ENCODE data around the gene BANK1. TPM values are rescaled to one million over a fixed set of nuclear protein-coding genes. Genes with fewer than 3 reads are reported as not detected.

The BANK1 gene
- polyA plus RNA-seq, 3 donors from 2014 or later: 1.3 to 3.7 (median 1.4) TPM

DNA sequence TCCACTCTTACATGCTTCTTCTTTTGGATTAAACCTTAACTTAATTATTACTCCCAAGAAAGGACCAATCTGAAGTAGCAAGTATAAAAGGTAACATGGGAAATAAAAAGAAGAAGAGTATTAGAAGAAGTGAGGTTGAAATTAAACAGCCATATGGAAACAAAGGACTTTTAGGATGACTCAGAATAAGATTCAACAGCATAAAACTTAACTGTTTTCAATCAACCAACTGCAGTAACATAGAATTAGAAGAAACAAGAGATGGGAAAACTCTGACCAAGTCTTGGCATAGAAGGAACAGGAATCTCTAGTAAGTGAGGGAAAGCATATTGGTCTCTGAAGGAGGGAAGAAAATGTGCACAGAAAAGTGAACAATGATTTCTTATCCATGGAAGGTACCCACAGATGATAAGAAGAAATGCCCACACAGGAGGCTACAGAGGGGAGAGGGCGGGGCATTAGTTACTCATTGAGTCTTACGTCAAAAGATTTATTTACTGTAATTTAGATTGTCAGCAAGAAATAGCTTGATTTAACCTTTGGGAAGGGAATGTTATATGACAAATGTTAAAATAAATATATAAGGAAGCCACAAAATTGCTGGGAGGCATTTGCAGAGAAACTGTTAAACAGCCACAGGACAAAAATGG lies 177.3 kb downstream of the BANK1 start:
- Mint-ChIP-seq H3K27me3 (ENCODE audit: low read depth in 3 of 3) (peaks cover 0 to 3% (median 2%) of the 10 kb centered on the region in 3 donors), H3K27ac (no peak overlapping the region), H3K4me3 (no peak overlapping the region), H3K36me3 (no peaks in the 10 kb centered on the region), H3K9me3 (no peaks in the 10 kb centered on the region), H3K4me1 (peaks cover 6 to 7% of the 10 kb centered on the region in 2 donors)
- DNase-seq: no peak

DNA sequence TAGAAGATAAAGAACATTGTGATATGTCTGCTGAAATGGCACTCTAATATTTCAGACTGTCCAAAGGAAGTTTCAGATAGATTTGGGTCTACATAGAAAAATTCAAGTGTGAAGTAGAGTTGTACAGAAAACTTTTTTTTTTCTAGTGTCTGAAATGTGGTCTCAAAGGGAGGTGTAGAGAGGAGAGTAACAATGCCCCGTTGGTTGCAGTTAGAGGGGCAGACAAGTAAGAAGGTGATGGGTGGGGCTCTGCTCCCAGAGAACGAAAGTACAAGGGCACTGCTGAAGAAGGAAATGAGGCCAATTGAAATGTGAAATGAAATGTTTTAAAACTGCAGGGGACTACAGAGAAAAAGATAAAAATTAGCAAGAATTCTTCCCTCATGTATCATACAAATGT lies 177.8 kb downstream of the BANK1 start:
- Mint-ChIP-seq H3K4me1 (peaks cover 6 to 9% of the 10 kb centered on the region in 2 donors), H3K4me3 (no peak overlapping the region), H3K36me3 (no peaks in the 10 kb centered on the region), H3K27me3 (ENCODE audit: low read depth in 3 of 3) (peaks cover 0 to 3% (median 2%) of the 10 kb centered on the region in 3 donors), H3K27ac (no peak overlapping the region), H3K9me3 (no peaks in the 10 kb centered on the region)
- no peak for DNase-seq

DNA sequence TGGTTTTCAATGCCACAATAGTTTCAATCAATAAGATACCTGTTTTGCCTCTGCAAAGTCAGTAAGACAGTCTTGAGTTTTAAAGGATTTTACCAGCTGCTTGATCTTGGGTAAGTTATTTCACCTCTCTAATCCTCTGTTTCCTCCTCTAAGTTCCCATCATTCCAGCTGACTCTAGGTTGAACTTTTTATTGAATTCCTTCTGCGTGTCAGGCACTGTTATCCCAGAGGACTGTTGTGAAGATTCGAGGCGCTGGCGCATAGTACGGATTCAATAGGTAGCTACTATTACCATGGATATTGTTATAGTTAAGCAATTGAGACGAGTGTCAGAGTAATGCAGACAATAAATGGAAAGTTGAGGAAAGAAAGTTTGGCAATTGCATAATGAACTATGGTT lies 179.4 kb downstream of the BANK1 start:
- DNase-seq: no peak

DNA sequence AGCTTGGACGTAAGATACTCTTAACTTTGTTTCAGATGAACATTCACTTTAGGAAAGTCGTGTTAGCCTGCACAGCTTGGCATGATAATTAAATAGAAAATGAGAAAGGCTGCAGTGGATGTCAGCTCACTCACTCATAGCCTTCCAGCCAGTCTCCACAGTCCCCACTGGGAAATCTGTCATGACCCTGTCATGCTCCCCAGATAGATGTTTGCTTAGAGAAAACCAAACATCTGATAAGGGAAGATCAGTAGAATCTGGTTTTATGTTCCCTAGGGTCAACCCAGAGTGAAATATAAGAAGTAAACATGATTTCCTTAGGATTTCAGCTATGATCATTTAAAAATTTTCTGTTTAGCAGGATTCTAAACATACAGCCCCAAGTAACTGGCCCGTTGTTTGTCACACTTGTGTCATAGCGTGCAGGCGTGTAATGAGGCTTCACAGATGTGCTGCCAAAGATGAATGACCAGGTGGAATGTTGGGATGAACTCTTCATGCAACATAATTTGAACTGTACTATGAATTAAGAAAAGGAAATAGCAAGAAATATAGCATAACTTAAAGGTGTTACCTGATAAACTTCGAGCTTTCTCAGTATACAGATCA lies 180.1 kb downstream of the BANK1 start:
- H3K27me3 Mint-ChIP-seq (ENCODE audit: low read depth in 3 of 3): peaks cover 0 to 3% (median 2%) of the 10 kb centered on the region in 3 donors
- DNase-seq: no peak
- no peaks in the 10 kb centered on the region for H3K36me3 Mint-ChIP-seq
- no peak overlapping the region for H3K27ac Mint-ChIP-seq
- H3K4me1 Mint-ChIP-seq: peaks cover 6 to 9% of the 10 kb centered on the region in 2 donors
- H3K4me3 Mint-ChIP-seq: no peak overlapping the region
- no peaks in the 10 kb centered on the region for H3K9me3 Mint-ChIP-seq

More for the DNA sequence above, 179.4 kb downstream of the BANK1 start:
- Mint-ChIP-seq H3K36me3 (no peaks in the 10 kb centered on the region), H3K4me3 (no peak overlapping the region), H3K4me1 (peaks cover 6 to 9% of the 10 kb centered on the region in 2 donors), H3K27ac (no peak overlapping the region), H3K9me3 (no peaks in the 10 kb centered on the region), H3K27me3 (ENCODE audit: low read depth in 3 of 3) (peaks cover 0 to 3% (median 2%) of the 10 kb centered on the region in 3 donors)

DNA sequence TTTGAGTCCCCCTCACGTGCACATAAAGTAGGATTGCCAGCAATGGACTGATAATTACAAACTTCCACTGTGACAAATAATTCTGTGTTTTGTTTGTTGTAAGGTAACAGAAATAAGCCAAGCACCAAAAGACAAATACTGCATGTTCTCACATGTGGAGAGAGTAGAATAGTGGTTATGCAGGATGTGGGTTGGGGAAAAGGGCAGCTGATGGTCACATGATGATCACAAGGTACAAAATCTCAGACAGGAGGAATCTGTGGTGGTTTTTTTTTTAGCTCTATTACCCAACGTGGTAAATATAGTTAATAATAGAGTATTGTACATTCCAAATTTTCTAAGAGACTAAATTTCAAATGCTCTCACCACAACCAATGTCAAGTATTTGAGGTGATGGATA lies 182.3 kb downstream of the BANK1 start:
- Mint-ChIP-seq H3K9me3 (no peaks in the 10 kb centered on the region), H3K36me3 (no peaks in the 10 kb centered on the region), H3K27me3 (ENCODE audit: low read depth in 3 of 3) (peaks cover 0 to 3% (median 2%) of the 10 kb centered on the region in 3 donors), H3K4me1 (peaks cover 6 to 9% of the 10 kb centered on the region in 2 donors), H3K27ac (no peak overlapping the region), H3K4me3 (no peak overlapping the region)
- no peak for DNase-seq

DNA sequence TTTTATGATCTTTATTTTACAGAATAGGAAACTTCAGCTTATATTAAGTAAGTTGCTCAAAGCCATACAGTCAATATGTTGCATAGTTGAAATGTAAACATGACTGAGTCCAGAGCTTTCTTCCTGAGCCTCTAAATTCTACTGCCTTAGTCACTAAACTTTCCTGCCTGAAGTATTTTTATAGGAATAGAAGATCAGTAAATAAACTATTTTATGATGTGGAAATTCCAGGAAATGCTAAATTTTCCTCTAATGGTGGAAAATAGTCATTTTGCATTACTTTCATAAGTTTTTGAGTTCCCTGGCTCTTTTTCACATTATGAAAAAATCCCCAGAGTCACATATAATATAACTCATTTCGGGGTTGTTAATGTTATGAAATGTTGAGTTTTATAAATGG lies 182.8 kb downstream of the BANK1 start:
- Mint-ChIP-seq H3K27ac (no peak overlapping the region), H3K9me3 (no peaks in the 10 kb centered on the region), H3K4me3 (no peak overlapping the region), H3K36me3 (no peaks in the 10 kb centered on the region), H3K27me3 (ENCODE audit: low read depth in 3 of 3) (peaks cover 0 to 3% (median 1%) of the 10 kb centered on the region in 3 donors), H3K4me1 (peaks cover 6 to 9% of the 10 kb centered on the region in 2 donors)
- DNase-seq: no peak

DNA sequence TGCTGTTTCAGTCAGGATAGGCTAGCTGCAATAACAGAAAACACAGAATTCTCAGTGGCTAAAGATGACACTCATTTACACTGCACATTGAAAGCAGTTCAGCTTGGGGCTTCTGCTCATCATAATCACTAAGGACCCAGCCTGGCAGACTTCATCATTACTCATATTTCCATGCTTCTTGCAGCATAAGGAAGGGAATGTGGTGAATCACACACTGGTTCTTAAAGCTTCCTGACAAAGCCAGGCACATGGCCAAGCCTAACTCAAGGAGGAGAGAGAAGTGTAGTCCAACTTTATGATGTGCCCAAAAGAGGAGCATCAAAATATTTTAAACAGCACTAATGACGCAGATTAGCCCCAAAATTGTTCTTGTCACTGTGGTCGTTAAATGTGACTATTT lies 186.5 kb downstream of the BANK1 start:
- Mint-ChIP-seq H3K27ac (no peak overlapping the region), H3K4me1 (peaks cover 6 to 9% of the 10 kb centered on the region in 2 donors)
- DNase-seq: no peak

DNA sequence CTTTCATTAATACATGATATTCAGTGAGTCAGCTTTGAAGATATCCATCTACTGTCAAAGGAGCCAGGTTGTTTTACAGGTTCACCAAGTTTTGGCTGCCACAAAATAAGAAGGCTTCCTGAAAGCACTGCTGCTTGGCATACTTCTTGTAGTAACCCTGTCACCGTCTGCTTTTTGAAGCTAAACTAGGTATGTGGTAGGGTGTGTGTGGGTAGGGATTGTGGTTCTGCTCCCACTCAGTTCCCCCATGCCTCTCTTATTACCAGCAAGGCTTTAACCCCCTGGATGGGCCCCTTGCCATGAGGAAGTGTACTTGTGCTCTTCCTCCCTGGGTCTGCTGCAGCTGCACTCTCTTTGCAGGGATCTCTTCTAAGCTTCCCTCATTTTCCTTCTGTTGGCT lies 191.2 kb downstream of the BANK1 start:
- Mint-ChIP-seq H3K27ac (no peak overlapping the region), H3K36me3 (no peaks in the 10 kb centered on the region), H3K27me3 (ENCODE audit: low read depth in 3 of 3) (no peaks in the 10 kb centered on the region), H3K4me3 (no peak overlapping the region), H3K4me1 (no peaks in the 10 kb centered on the region), H3K9me3 (peaks cover 0 to 3% (median 0%) of the 10 kb centered on the region in 6 donors)
- DNase-seq: no peak

More for the DNA sequence above, 186.5 kb downstream of the BANK1 start:
- H3K9me3 Mint-ChIP-seq: no peaks in the 10 kb centered on the region
- no peak overlapping the region for H3K4me3 Mint-ChIP-seq
- no peaks in the 10 kb centered on the region for H3K36me3 Mint-ChIP-seq
- H3K27me3 Mint-ChIP-seq (ENCODE audit: low read depth in 3 of 3): peaks cover 0 to 3% (median 0%) of the 10 kb centered on the region in 3 donors

DNA sequence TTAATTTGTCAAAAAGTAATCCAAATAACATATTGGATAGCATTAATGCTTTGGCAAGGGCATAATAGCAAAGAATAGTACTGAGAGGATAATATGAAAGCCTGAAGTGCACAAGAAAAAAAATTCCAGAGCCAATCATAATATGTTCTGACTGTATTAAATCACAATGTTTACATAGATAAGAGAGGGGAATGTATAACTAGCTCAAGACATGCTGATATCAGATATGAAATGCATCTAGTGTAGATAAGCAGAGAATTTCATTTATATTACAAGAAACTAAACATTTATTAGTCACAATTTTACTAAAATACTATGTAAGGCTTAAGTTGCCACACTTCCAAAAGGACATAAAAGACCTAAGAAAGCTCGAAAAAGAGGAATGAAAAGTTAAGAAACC lies 193.3 kb downstream of the BANK1 start:
- Mint-ChIP-seq H3K4me1 (no peaks in the 10 kb centered on the region), H3K27ac (no peak overlapping the region), H3K9me3 (peaks cover 0 to 3% (median 0%) of the 10 kb centered on the region in 6 donors), H3K36me3 (no peaks in the 10 kb centered on the region), H3K27me3 (ENCODE audit: low read depth in 3 of 3) (no peaks in the 10 kb centered on the region), H3K4me3 (no peak overlapping the region)
- no peak for DNase-seq

DNA sequence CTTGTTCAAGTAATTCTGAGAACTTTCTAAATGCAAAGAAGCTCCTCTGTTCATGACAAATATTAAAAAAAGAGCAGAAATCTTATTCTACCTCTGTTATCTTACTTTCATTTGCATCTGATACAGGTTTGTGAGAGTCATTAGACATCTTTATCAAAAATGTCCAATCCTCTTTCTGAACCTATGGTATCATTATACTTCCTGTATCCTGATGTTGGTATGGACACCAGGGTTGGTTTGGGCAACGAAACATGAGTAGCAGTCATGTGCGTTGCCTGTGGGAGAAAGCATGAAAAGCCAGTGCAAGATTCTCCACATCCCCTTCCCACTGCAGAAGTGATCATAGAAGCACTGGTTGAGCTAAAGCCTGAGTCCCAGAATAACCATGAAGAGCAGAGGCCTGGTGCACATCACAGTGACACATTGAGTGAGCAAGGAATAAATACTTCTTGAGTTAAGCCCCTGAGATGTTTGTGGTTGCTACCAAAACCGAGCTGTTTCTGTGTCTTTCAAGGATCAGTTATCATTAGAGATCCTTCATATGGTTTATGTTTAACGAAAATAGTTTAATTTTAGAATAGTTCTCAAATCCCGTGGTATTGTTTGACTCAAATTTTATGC lies 197.2 kb downstream of the BANK1 start:
- Mint-ChIP-seq H3K27me3 (ENCODE audit: low read depth in 3 of 3) (peaks cover 0 to 3% (median 0%) of the 10 kb centered on the region in 3 donors), H3K4me3 (no peak overlapping the region), H3K9me3 (peaks cover 0 to 3% (median 0%) of the 10 kb centered on the region in 6 donors), H3K36me3 (no peaks in the 10 kb centered on the region), H3K27ac (no peak overlapping the region), H3K4me1 (no peaks in the 10 kb centered on the region)
- no peak for DNase-seq

DNA sequence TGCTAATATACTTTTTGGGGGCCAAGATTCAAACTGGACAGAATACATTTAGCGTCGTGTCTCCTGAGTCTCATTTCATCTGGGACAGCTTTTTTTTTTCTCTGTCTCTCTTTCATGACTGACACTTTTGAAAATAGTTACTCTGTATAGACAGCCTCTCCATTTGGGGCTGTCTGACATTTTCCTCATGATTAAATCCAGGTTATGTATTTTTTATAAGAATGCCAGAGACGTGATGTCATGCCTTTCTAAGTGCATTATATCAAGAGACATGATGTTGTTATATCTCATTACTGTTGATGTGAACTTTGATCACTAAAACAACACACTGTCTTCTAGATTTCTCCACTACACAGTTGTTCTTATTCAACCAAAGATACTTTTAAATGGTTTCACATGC lies 199.0 kb downstream of the BANK1 start:
- H3K27ac Mint-ChIP-seq: no peak overlapping the region
- no peak overlapping the region for H3K4me3 Mint-ChIP-seq
- no peaks in the 10 kb centered on the region for H3K36me3 Mint-ChIP-seq
- H3K4me1 Mint-ChIP-seq: no peaks in the 10 kb centered on the region
- H3K9me3 Mint-ChIP-seq: no peaks in the 10 kb centered on the region
- no peak for DNase-seq
- peaks cover 0 to 3% (median 3%) of the 10 kb centered on the region in 3 donors for H3K27me3 Mint-ChIP-seq (ENCODE audit: low read depth in 3 of 3)

DNA sequence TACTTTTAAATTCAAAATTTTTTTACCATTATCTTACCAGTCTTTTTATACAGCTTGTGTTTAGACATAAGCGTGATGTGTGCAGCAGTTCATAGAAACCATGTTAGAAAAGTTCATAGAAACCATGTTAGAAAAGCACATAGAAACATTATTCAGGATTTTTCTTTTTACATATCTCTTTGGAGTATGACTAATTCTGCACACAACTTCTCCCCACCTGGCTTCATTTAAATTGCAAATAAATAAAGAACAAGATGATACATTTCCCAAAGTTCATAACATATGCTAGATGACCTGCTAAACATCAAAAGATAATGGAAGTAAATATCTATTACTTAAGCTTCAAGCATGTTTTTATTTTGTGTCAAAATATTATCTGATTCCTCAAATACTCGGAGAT lies 201.9 kb downstream of the BANK1 start:
- Mint-ChIP-seq H3K4me1 (no peaks in the 10 kb centered on the region), H3K36me3 (no peaks in the 10 kb centered on the region), H3K27ac (no peak overlapping the region), H3K9me3 (peaks cover 0 to 1% (median 0%) of the 10 kb centered on the region in 6 donors), H3K4me3 (no peak overlapping the region), H3K27me3 (ENCODE audit: low read depth in 3 of 3) (peaks cover 3 to 4% (median 3%) of the 10 kb centered on the region in 3 donors)
- DNase-seq: no peak

DNA sequence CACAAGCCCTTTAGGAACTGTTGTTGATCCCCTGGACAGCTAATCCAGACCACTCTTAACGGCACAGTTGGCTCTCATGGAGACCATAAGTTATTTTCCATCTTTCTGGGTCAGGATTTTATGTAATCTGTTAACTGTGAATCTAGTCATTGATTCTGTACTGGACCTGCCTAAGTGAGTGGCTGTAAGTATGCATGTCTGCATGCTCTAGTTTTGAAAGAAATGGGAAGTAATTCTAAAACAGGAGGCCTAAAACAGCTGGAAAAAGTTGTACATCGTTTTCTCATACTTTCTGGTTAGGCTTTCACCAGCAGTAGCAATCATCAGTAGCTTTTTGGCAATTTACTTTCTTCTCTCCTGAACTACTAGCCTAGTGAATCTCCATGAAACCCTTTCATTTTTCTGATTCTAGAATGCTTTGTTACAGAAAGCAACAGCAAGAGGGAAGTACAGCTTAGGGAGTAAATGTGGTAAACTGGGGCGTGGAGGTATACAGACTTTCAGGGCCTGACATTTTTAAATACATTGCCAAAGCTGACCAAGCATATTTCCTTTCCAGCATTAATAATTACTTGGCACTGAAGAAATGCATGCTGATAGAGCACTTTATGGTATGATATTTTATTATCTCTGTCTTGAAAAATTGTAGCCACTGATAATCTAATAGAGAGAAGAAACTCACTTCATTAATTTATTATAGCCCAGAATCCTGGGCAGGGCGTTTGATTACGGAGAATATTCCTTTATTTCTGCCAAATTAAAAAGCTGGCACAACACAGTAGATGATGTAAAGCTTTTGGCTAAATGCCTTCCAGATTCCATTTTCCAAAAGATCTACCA lies 202.7 kb downstream of the BANK1 start:
- H3K4me3 Mint-ChIP-seq: no peak overlapping the region
- H3K9me3 Mint-ChIP-seq: peaks cover 0 to 1% (median 0%) of the 10 kb centered on the region in 6 donors
- H3K36me3 Mint-ChIP-seq: no peaks in the 10 kb centered on the region
- H3K4me1 Mint-ChIP-seq: no peaks in the 10 kb centered on the region
- DNase-seq: no peak
- peaks cover 3 to 4% (median 3%) of the 10 kb centered on the region in 3 donors for H3K27me3 Mint-ChIP-seq (ENCODE audit: low read depth in 3 of 3)
- H3K27ac Mint-ChIP-seq: no peak overlapping the region
